RKO (cell line): ENCODE data around the gene KLK7.
"Not testable (repeated sequence)": the region's sequence is repeated elsewhere in the genome, so short reads cannot be mapped to it uniquely, and the experiment has no call there.

ENCODE experiments used
- DNase-seq: peaks from one replicate; pipeline ENCODE4 v3.0.0-alpha.2; 2016; ENCODE audit warnings: low spot score

KLK7 gene

DNA sequence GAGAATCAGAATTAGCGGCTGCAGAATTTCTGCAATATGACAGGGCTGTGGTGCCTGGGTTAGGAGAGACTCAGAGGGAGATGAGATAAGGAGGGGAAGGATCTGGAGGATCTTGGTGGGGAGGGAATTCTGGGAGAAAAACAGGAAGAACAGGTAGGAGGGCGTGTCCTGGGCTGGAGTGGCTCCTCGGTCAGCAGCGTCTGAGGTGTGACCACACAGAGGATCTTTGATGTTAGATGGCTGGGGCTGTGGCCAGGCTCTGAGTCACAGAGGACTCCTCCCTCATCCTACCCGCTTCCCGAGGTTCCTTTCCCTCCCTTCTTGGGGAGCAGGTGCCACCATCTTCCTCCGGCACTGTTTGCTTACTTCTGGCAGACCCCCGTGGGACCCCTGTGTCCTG is 8.0 kb downstream of the KLK7 start:
- DNase-seq, result peak; percentile 14

DNA sequence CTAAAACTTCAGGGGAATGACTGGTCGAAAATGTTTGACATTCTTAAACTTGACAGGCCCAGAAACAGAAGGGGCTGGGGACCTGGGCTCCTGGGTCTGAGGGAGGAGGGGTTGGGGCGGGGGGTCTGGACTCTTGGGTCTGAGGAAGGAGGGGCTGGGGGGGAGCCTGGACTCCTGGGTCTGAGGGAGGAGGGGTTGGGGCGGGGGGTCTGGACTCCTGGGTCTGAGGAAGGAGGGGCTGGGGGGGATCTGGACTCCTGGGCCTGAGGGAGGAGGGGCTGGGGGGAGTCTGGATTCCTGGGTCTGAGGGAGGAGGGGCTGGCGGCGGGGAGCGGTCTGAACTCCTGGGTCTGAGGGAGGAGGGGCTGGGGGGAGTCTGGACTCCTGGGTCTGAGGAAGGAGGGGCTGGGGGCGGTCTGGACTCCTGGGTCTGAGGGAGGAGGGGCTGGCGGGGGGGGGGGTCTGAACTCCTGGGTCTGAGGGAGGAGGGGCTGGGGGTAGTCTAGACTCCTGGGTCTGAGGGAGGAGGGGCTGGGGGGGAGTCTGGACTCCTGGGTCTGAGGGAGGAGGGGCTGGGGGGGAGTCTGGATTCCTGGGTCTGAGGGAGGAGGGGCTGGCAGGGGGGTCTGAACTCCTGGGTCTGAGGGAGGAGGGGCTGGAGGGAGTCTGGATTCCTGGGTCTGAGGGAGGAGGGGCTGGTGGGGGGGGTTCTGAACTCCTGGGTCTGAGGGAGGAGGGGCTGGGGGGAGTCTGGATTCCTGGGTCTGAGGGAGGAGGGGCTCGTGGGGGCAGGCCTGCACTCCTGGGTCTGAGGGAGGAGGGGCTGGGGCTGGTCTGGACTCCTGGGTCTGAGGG is 8.8 kb downstream of the KLK7 start:
- DNase-seq, result no peak

DNA sequence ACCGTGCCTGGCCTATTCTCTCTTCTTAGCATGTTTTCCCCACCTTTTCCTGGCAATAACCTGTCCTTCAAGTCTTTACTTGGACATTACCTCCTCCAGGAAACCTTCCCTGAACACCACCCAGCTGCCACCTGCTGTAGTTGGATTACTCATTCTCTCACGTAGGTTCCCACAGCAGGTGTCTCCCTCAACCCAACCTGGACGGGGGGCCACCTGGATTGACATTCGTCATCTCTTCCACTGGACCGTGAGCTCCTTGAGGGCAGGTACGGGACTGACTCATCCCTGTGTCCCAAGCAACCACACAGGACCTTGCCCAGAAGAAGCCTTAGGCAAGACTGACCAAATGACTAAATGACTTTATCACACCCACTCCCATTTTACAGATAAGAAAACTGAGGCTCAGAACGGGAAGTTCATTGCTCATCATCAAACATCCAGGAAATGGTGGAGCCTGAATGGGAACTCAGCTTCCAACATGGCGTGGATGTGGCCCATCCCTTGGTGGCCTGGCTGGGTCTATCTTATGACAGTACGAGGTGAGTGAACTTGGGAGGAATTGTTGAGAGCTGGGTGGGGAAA is 10.8 kb downstream of the KLK7 start:
- DNase-seq, result no peak

DNA sequence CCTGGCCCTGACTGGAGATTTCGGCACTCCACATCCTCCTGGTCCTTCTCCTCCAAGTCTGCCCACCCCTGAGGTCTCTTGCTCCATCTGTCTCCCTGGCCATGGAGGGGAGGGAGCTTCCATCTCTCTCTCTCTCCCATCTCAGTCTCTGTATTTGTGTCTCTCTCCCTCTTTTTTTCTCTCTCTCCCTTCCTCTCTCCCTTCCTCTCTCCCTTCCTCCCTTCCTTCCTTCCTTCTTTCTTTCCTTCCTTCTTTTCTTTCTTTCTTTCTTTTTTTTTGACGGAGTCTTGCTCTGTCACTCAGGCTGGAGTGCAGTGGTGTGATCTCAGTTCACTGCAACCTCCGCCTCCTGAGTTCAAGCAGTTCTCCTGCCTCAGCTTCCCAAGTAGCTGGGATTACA is 13.9 kb downstream of the KLK7 start:
- DNase-seq, result not testable (repeated sequence)

DNA sequence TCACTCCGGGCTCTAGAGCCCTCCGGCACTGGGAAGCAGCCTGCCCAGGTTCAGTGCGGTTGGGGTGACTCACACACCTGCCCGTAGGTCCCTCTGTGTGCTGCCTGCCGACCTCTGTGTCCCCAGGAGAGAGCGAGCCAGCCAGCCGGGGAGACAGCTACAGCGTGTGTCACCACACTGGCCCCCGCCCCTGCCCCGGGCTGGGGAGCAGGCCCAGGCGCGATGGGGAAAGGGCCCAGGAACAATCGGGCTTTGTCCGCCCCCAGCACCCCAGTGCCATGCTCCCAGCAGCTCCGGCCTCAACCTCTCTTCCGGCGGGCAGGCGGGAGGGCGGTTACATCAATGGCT is 14.3 kb downstream of the KLK7 start, which contains the start of gene KLK6:
KLK6 (minus strand) TSS at position 179 of the 348 bp plus-strand sequence. CDS start 1,487 bp downstream, outside the sequence.
- DNase-seq, result no peak

DNA sequence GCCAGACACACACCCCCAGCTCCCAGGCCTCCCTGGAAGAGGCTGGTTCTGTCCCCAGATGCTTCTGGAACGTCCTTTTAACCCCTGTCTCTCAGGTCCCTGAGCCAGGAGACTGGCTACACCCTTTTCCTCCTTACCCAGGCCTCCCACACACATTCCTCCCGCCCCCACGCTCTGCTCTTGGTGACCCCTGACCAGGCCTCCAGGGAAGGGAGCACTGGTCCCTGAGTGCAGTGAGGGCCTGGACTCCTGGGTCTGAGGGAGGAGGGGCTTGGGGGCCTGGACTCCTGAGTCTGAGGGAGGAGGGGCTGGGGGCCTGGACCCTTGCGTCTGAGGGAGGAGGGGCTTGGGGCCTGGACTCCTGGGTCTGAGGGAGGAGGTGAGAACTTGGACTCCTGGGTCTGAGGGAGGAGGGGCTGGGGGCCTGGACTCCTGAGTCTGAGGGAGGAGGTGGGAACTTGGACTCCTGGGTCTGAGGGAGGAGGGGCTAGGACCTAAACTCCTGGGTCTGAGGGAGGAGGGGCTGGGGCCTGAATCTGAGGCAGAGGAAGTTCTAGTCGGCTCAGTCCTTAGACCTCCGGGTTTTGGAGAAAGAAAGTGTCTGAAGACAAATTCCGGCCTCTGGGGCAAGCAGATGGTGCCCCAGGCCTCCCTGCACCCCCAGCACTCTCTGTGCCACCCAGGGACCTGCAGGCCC is 14.9 kb downstream of the KLK7 start:
- DNase-seq, result no peak

DNA sequence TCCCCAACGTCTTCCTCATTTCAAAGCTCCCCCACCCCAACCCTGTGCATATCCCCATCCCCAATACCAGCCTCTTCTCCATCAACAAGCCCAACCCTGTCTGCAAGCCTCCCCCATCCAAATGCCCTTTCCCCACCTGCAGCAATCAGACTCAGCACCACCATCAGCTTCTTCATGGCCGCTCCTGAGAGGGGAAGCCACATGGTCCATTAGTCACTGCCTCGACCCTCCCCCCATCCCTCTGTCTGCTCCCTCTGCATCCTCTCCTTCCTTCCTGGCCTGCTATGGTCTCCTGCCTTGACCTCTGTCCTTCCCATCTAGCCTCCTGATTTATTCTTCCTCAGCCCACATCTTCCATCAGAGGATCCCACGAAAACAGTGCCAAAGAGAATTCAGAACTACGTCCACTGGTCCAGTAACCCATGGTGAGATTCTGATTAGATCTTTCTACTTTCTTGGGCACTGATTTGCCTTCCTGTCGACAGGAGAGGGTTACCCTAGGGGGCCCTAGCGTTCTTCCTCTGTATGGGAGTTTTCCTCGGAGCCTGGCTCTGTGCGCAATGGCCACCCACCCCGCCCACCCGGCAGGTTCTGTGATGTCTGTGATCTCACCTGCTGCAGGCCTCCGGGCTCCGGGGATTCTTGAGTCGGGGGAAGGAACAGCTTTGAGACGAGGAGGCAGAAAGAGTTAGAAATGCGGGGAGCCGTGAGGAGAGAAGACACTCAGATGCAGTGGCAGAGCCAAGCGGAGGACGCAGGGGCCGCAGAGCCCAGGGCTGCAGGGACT is 15.6 kb downstream of the KLK7 start:
- no peak for DNase-seq

DNA sequence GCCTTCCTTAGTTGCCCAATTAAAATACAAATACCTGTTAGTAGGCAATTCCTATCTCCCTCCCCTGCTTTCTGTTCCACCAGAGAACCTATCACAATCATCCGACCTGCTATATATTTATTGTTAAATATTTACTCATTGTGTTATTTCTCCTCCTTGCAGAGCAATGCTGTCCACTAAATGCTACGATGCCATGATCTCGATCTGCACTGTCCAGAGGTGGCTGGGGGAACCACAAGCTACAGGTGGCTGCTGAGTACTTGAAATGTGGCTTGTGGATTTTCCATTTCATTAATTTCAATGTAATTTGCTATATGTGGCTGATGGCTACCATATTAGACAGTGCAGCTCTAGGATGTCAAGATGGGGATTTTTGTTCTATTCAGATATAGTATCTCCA is 19.5 kb downstream of the KLK7 start:
- DNase-seq, result no peak

DNA sequence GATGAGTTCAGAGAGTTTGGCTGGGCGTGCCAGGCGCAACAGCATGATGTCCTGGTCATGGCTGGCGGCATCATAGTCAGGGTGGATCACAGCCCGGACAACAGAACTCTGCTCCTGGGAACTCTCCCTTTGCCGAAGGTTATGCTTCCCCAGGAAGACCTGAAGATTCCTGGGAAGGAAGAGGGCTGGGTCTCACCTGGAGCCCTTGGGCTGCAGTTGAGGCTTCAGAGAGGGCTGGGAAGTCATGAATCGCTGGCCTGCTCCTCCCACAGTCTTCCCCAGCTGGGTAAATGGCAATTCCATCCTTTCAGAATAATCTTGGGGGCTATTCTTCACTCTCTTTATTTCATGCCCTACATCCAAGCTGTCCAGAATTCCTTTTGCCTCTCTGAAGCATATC is 20.3 kb downstream of the KLK7 start:
- DNase-seq, result no peak

DNA sequence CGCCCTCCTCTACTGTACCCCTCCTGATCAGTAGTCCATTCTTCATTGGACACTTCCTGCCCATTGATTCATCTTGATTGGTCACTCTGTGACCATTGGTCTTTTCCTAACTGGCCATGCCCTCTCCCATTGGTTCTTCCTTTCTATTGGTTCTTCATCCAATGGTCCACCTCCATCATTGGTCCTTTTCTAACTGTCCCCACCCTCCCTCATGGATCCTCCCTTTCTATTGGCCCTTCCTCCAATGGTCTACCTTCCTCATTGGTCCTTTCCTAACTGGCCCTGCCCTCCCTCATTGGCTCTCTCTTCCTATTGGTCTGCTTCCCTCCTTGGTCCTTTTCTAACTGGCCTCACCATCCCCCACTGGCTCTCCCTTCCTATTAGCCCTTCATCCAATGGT is 21.5 kb downstream of the KLK7 start:
- no peak for DNase-seq

DNA sequence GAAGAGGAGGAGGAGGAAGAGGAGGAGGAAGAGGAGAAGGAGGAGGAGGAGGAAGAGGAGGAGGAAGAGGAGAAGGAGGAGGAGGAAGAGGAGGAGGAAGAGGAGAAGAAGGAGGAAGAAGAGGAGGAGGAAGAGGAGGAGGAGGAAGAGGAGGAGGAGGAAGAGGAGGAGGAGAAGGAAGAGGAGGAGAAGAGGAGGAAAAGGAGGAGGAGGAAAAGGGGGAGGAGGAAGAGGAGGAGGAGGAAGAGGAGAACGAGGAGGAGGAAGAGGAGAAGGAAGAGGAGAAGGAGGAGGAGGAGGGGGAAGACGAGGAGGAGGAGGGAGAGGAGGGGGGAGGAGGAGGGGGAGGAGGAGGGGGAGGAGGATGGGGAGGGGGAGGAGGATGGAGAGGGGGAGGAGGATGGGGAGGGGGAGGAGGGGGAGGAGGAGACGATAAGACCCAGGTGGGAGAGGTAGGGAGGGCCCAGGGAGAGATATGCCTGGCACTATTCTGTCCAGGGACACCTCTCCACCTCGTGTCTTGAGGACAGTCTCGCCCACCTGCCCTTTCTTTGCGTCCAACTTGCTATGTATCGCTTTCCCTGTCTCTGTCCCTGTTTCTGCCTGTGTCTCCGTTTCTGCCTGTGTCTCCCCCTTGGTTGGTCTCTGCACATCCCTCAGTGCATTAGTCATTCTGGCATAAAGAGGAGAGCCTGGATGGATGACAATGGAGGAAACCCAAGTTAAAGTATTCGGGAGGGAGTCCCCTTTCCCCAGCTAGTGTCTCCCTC is 23.8 kb downstream of the KLK7 start:
- peak; percentile 29 for DNase-seq

DNA sequence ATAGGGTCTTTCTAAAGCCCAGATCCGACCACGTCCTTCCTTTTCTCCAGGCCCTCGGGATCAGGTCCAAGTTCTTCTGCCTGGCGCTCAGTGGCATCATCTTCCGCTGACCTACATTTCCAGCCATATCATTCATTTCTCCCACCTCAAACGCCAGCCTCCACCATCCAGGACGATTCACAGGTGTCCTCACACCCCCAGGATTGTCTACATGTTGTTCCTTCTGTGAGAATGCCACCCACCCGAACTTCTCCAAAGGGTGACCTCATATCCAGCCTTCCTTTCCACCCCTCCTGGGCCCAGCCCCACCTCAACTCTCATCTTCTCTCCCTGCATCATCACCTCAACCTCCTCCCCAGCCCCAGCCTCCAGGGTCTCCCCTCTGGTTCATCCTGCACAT is 26.1 kb downstream of the KLK7 start:
- no peak for DNase-seq

DNA sequence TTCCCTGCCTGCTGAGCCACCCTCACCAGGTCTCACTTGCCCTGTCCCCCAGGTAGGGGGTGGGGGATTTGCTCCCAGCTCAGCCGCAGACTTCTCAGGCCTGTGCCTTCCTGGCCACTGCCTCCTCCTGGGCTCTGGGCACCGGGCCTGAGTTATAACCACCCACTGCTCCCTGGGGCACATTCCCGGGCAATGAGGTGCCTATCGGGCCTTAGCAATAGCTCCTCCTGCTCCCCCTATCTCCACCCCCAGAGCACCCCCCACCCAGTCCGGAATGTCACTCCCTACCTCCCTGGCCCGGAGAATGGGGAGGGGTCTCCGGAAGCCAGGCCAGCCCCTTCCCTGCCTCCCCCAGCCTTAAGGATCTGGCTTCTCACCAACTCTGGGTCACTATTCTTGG is 30.8 kb downstream of the KLK7 start, which contains the start of gene KLK5:
KLK5 (minus strand) TSS at position 129 of the 400 bp plus-strand sequence. CDS start 381 bp downstream, outside the sequence.
- DNase-seq, result no peak

DNA sequence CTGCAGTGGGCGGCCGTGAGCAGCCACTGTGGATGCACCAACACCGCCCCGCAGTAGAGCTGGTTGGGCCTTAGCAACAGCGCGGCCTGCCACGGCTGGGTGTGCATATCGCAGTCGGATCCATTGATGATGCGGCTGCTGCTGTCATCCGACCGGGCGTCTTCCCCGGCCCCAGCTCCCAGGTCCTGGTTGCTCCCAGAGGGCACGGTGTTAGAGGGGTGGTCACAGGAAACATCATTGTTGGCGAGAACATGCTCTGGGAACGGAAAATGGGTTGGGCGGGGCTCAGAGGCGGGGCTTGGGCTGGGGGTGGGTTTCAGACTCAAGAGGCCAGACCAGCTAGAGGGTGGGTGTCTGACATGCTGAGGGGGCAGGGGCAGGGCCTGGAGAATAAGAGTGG is 33.9 kb downstream of the KLK7 start:
- DNase-seq, result no peak

DNA sequence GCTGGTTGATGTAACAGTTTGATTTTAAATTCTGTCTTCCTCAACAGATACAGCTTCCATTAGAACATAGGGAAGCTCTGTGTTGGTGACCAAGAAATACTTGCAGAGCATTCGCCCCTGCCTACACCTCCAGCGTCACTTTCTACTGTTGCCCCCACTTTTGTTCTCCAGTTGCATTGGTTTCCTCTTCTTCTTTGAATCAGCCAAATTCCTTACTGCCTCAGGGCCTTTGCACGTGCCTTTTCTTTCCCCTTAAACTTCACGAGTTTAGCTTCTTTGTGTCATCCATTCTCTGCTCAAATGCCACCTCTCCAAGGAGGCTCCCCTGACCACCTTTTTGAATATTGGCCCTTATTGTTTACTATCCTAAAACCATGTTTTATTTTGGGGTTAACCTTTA is 36.6 kb downstream of the KLK7 start:
- no peak for DNase-seq

DNA sequence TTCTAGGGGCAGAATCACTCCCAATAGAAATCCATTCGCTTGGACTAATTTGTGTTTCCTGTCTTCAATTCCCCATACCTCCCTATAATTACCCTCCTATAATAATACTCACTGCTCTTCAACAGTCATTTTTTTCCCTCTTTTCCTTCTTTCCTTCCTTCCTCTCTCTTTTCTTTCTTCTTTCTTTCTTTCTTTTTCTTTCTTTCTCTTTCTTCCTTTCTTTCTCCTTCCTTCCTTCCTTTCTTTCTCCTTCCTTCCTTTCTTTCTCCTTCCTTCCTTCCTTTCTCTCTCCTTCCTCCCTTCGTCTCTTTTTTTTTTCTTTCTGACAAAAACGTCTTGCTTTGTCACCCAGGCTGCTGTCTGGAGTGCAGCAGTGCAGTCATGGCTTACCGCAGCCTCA is 38.9 kb downstream of the KLK7 start:
- no peak for DNase-seq

DNA sequence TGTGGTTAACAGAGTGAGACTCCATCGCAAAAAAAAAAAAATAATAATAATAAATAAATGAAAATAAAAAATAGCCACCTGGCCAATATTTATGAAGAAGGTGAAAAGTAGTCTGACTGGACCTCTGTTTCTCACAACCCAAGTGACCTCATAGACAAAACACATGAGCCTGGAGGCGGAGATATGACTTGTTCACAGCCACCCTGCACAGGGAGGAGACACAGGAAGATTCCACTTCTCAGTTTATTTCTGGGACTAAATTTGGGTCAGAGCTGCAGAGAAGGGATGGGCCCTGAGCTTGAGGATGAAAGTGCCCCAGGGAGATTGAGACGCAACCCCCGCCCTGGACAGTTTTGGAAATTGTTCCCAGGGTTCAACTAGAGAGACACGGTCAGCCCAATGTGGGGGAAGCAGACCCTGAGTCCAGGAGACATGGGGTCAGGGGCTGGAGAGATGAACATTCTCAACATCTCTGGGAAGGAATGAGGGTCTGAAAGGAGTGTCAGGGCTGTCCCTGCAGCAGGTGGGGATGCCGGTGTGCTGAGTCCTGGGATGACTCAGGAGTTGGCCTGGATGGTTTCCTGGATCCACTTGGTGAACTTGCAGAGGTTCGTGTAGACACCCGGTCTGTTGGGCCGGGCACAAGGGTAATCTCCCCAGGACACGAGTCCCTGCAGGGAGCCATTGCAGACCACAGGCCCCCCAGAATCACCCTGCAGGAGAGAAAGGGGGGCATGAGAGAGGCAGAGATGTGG is 40.5 kb downstream of the KLK7 start:
- DNase-seq, result no peak

DNA sequence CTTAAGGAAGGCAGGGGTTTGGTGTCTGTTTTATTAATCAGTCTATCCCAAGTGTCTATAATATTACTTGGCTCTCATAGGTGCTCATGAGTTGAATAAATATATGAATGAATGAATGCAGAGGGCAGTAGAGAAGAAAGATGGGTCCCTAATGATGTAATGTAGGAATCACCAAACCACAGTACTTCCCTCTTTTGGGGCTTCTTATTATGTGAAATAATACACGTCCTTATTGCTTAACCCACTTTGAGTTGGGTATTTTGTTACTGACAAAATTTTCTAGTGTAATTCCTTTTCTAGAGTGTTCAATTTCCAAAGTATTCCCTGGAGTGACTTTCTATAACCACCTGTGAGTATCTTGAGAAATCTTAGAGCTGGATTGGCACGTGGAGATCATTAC is 44.1 kb downstream of the KLK7 start:
- DNase-seq, result no peak

DNA sequence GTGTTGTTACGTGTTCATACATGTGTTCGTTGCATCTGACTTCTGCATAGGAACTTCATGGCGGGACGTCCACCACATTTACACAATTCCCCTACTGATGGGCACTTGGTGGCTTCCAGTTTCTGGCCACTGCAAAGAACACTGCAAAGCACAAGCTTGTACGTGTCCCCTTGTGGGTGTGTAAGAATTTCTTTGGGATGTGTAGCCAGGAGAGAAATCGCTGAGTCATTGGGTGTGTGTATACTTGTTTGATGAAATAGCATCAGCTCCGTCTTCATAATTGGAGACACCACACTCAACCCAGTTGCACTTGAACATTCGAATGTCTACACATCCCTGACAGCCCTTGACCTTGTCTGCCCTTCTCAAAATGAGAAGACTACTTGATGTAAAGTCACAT is 50.1 kb downstream of the KLK7 start:
- DNase-seq, result peak; percentile 38

DNA sequence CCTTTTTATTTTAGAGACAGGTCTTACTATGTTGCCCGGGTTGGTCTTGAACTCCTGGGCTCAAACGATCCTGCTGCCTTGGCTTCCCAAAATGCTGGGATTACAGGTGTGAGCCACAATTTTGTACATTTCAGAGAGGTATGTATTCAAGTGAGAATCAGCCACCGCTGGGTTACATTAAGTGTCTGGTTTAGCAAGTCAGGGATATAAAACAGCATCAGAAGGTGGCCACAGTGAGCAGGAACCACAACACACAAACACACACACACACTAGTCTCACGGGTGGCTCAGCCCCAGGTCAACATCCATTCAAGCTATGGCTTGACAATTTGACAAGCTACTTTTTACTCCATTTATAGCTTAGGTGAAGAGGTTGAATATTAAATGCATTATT is 51.0 kb downstream of the KLK7 start:
- DNase-seq, result no peak
